Neural progenitor cell (in vitro differentiated cells): Measurements from ENCODE around the gene SRGAP2C. TPM values are rescaled to one million over a fixed set of nuclear protein-coding genes. Genes with fewer than 3 reads are reported as not detected.
"Not testable (repeated sequence)": the region's sequence is repeated elsewhere in the genome, so short reads cannot be mapped to it uniquely, and the experiment has no call there.

Experiments
- DNase-seq: peaks from one replicate; pipeline ENCODE4 v3.0.0-alpha.2; 2016; ENCODE audit warnings: low spot score
- H2AFZ ChIP-seq: fragments of 200-600 bp; sonication (generic); replicated peaks from 2 replicates; pipeline ENCODE4 v1.6.1; 2016; ENCODE audit warnings: antibody characterized with exemption
- H3F3A ChIP-seq: fragments of 200-600 bp; sonication (generic); 2 replicates; pipeline ENCODE4 v1.6.1; 2016; ENCODE audit warnings: antibody characterized with exemption, low read depth
- H3K27ac ChIP-seq: fragments of 200-600 bp; sonication (generic); 2 replicates; pipeline ENCODE4 v1.5.1; 2016; ENCODE audit warnings: mild to moderate bottlenecking
- H3K27me3 ChIP-seq: fragments of 200-600 bp; sonication (generic); 2 replicates; pipeline ENCODE4 v1.6.1; 2016; ENCODE audit warnings: mild to moderate bottlenecking, moderate library complexity
- H3K36me3 ChIP-seq: fragments of 200-600 bp; sonication (generic); 2 replicates; pipeline ENCODE4 v1.5.1; 2016
- H3K4me1 ChIP-seq: fragments of 200-600 bp; sonication (generic); 2 replicates; pipeline ENCODE4 v1.6.1; 2016; ENCODE audit warnings: mixed run types
- H3K4me2 ChIP-seq: fragments of 200-600 bp; sonication (generic); 2 replicates; pipeline ENCODE4 v1.6.1; 2016
- H3K4me3 ChIP-seq: fragments of 200-600 bp; sonication (generic); 2 replicates; pipeline ENCODE4 v1.5.1; 2016
- H3K79me2 ChIP-seq: fragments of 200-600 bp; sonication (generic); 2 replicates; pipeline ENCODE4 v1.6.1; 2016; ENCODE audit warnings: low read depth
- H3K9ac ChIP-seq: fragments of 200-600 bp; sonication (generic); 2 replicates; pipeline ENCODE4 v1.6.1; 2016
- H3K9me3 ChIP-seq: fragments of 200-600 bp; sonication (generic); 2 replicates; pipeline ENCODE4 v1.5.1; 2016; ENCODE audit warnings: low read depth
- H4K20me1 ChIP-seq: fragments of 200-600 bp; sonication (generic); 2 replicates; pipeline ENCODE4 v1.6.1; 2016; ENCODE audit warnings: low read depth
- H3K27ac Mint-ChIP-seq: 3 replicates; pipeline ENCODE4 v1.8.0; 2021; ENCODE audit warnings: mixed read lengths
- H3K27me3 Mint-ChIP-seq: 2 replicates; pipeline ENCODE4 v1.8.0; 2022; ENCODE audit warnings: low read depth, mild to moderate bottlenecking, inconsistent platforms, moderate library complexity, mixed read lengths; ENCODE audit not compliant: insufficient read depth
- H3K36me3 Mint-ChIP-seq: 3 replicates; pipeline ENCODE4 v1.8.0; 2021; ENCODE audit warnings: mixed read lengths
- H3K4me1 Mint-ChIP-seq: 3 replicates; pipeline ENCODE4 v1.8.0; 2021; ENCODE audit warnings: mixed read lengths
- H3K4me3 Mint-ChIP-seq: 3 replicates; pipeline ENCODE4 v1.8.0; 2021; ENCODE audit warnings: mild to moderate bottlenecking, moderate library complexity, mixed read lengths
- H3K9me3 Mint-ChIP-seq: 3 replicates; pipeline ENCODE4 v1.8.0; 2020; ENCODE audit warnings: mixed read lengths
- total RNA-seq: library from RNA; depleted of rRNA; stranded (reverse); fragments of >200 nt; gene quantifications from 2 replicates; pipeline ENCODE4 v1.2.3, GENCODE V29; 2015; ENCODE audit warnings: low replicate concordance

Gene SRGAP2C
- total RNA-seq, 1 donor from 2014 or later, result 26.8 TPM

DNA sequence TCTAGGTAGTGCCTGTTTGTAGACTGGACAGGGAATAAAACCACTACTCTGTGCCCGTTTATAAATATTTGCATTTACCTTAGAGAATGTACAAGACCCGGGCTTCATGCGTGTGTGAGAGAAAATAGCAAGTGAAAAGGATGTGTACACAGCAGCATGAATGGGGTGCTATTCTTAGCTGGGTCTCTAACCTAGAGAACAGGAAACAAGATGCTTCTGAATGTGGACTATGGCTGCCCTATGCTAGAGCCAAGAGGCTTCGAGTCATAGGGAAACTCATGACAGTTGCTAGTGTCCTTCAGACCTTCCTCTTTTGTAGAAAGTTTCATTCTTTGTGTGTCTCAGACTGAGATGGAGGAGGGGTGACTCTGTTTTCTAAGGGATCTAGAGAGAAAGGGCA lies 39.9 kb downstream of the SRGAP2C start:
- H3K4me1 ChIP-seq, H3K9ac ChIP-seq, H3K27me3 Mint-ChIP-seq, H3K9me3 Mint-ChIP-seq, H3K79me2 ChIP-seq, H4K20me1 ChIP-seq, H3K36me3 ChIP-seq, H3K27me3 ChIP-seq, H2AFZ ChIP-seq, H3K27ac Mint-ChIP-seq, H3K9me3 ChIP-seq, H3K4me1 Mint-ChIP-seq, H3K4me3 Mint-ChIP-seq, H3K4me3 ChIP-seq, H3K27ac ChIP-seq, H3F3A ChIP-seq, H3K36me3 Mint-ChIP-seq, H3K4me2 ChIP-seq, DNase-seq: not testable (repeated sequence)

DNA sequence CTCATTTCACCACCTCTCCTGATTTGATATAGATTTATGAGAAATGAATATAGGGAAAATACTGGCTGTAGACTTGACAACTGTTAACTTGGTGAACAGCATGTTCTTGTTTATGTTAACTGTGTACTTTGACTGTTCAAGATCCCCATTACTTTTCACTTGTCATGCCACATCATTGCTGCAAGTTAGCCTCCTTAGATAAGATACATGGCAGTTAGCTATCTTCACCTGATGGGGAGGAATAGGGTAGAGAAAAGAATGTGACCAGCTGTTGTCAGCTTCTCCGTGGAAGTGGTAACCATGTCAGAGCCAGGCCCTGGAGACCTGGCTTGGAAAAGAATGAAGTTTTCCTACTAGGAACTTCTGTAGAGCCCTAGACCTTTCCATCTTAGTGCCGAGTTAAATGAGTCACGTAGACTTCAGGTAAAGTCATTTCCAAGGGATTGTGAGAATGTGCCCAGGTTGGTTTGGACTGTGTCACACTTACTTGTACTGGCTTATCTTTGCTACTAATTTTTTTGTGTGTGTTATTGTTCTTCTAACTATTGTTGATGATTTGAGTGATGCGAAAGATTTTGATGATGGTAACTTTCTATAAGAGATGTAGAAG lies 41.6 kb downstream of the SRGAP2C start:
- H3K27ac Mint-ChIP-seq, H3K4me2 ChIP-seq, H3K36me3 ChIP-seq, H3K4me3 Mint-ChIP-seq, H4K20me1 ChIP-seq, H3K79me2 ChIP-seq, H3K9ac ChIP-seq, H3K27me3 Mint-ChIP-seq, H3K4me3 ChIP-seq, H2AFZ ChIP-seq, H3F3A ChIP-seq, DNase-seq, H3K27ac ChIP-seq, H3K9me3 Mint-ChIP-seq, H3K4me1 Mint-ChIP-seq, H3K36me3 Mint-ChIP-seq, H3K27me3 ChIP-seq, H3K9me3 ChIP-seq, H3K4me1 ChIP-seq: not testable (repeated sequence)

DNA sequence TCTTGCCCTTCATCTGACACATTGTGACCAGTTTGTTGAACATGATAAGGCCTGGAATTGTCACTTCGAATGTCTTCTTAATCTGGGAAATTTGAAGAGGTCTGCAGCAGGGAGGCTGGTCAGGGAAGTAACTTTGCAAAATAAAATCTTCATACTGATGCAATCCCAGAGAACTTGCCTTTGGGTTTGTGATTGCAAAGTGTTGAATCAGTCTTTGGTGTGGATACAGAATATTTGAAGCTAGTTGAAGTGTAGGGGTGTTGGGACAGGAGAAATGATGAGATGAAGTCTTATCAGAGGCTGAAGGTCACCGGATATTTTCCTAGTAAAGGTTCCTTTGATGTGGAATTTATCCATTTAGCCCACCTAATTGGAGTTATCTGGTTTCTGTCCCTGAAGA lies 42.1 kb downstream of the SRGAP2C start:
- H3K4me1 Mint-ChIP-seq, H3K36me3 Mint-ChIP-seq, H3K27me3 ChIP-seq: not testable (repeated sequence)

DNA sequence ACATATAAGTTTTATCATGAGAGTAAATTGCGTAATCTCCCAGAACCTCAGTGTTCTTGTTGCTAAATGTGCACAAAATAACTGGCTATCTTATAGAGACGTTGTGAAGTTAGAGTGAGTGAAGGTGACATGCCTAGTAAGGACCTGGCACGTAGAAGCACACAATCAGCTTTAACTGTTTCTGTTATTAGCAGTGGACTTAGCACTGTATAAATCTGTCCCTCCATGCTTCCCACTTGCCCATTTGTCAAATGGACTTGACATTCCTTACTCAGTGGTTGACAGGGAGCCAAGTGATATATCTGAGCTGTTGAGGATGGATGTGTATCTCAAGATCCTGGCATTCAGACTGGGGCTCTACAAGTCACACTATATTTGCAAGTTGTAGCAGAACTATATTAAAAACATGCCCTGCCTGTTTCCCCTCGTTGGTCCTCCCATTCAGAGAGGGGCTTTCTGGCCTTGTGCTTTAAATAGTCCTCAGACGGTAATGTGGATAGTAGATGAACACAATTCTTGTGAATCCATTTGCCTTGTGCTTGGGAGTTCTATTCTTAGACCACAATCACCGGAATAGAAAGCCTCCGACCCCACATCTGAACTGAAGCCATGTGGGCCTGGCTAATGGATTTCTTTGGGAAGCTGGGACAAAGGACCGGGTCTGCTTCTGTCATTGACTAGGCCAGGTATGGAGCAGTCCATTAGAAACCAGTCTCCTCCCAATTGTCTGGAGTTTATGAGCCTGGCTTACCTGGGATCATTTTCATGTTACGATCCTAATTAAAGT lies 43.0 kb downstream of the SRGAP2C start:
- not testable (repeated sequence) for H3K4me1 Mint-ChIP-seq, H3K4me1 ChIP-seq, H3F3A ChIP-seq, H4K20me1 ChIP-seq, H3K27me3 ChIP-seq, H3K4me3 ChIP-seq, H3K27me3 Mint-ChIP-seq, H3K27ac ChIP-seq, H3K27ac Mint-ChIP-seq, H3K36me3 Mint-ChIP-seq, DNase-seq, H3K36me3 ChIP-seq, H3K79me2 ChIP-seq, H3K9ac ChIP-seq, H3K4me3 Mint-ChIP-seq, H3K9me3 Mint-ChIP-seq, H2AFZ ChIP-seq, H3K9me3 ChIP-seq, H3K4me2 ChIP-seq

More for the DNA sequence above, 42.1 kb downstream of the SRGAP2C start:
- H3F3A ChIP-seq, H3K4me2 ChIP-seq, H3K79me2 ChIP-seq, H3K9me3 ChIP-seq, H3K27ac Mint-ChIP-seq, H3K27me3 Mint-ChIP-seq, H3K9me3 Mint-ChIP-seq, H3K27ac ChIP-seq, DNase-seq, H2AFZ ChIP-seq, H3K4me1 ChIP-seq, H3K9ac ChIP-seq, H3K4me3 ChIP-seq, H3K36me3 ChIP-seq, H4K20me1 ChIP-seq, H3K4me3 Mint-ChIP-seq: not testable (repeated sequence)

DNA sequence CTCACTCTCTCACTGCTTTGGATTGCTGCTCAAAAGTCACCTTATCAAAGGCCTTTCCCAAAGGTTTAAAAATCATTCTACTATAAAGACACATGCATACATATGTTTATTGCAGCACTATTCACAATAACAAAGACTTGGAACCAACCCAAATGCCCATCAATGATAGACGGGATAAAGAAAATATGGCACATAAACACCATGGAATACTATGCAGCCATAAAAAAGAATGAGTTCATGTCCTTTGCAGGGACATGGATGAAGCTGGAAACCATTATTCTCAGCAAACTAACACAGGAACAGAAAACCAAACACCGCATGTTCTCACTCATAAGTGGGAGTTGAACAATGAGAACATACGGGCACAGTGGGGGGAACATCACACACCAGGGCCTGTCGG lies 45.9 kb downstream of the SRGAP2C start:
- not testable (repeated sequence) for H3K4me3 Mint-ChIP-seq, H3K27ac Mint-ChIP-seq, H3K9ac ChIP-seq

DNA sequence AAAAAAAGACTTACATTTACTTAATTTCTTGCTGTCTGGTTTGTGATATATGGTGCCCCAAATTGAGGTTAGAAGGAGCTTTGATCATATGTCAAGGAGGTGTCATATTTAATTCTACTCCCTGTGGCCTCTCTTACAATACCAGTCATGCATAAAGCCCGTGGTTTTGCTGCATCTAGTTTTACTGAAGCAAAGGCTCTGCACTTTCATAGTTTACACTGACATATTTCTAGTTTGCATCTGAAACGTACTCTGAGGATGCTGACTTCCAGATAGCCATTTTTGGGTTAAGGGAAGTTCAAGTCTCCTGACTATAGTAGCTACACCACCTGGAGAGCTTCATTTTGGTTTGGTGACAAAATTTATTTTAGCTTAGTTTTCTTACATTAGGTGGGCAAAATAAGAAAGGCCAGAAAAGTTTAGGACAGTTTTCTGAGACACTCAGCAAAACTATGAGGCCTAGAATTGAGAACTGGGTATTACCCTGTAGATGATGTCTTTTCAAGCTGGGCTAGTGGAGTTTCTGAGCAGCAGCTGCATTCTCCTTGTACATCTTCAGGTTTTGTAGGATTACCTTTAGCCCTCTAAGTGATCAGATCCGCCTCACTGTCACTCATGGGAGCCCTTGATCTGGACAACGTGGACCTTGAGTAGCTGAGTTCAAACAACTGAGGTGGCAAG lies 47.8 kb downstream of the SRGAP2C start:
- not testable (repeated sequence) for H3K27ac Mint-ChIP-seq

More for the DNA sequence above, 45.9 kb downstream of the SRGAP2C start:
- not testable (repeated sequence) for DNase-seq, H2AFZ ChIP-seq, H3K36me3 ChIP-seq, H3F3A ChIP-seq, H3K4me1 ChIP-seq, H3K79me2 ChIP-seq, H3K4me3 ChIP-seq, H3K4me2 ChIP-seq, H3K27ac ChIP-seq, H3K9me3 ChIP-seq, H3K36me3 Mint-ChIP-seq, H3K27me3 ChIP-seq, H3K9me3 Mint-ChIP-seq, H4K20me1 ChIP-seq, H3K4me1 Mint-ChIP-seq, H3K27me3 Mint-ChIP-seq

DNA sequence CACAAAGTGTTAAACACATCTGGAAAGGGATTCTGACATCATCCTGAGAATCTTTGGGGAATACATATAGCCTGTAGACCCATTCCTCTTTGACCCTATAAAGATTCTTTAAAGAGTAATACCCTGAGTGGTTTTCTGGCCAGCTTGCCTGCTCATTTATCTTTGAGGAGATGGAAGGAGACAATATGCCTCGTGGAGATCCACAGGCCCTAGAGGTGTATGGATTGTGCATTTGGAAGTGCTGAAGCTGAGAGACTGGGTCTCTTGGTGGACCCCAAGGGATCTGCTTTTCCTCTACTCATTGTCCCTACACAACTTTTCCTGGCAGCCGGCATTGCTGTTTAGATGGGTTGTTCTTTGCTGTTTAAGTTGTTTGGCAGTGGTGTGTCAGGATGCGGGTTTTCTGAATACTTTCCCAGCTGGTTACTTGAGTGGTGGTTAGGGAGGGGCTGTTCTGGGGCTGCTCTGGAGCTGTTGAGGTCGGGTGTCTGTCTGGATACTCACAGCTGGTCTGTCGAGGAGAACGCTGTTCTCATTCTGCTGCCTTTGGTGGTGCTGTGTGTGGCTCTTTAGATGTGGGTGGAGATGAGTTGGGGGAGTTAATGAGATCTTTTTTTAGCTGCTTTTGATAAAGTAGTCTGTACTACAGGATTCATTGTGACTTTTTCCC lies 49.5 kb downstream of the SRGAP2C start:
- H3K4me2 ChIP-seq, H3K9ac ChIP-seq, H3K79me2 ChIP-seq, H3K36me3 ChIP-seq, H3K9me3 Mint-ChIP-seq, H3K9me3 ChIP-seq, H3K27ac Mint-ChIP-seq, H3K4me3 ChIP-seq, H3K36me3 Mint-ChIP-seq, H3K27me3 Mint-ChIP-seq, H3F3A ChIP-seq, H4K20me1 ChIP-seq, H3K27ac ChIP-seq, H3K27me3 ChIP-seq, H2AFZ ChIP-seq, DNase-seq, H3K4me1 Mint-ChIP-seq, H3K4me3 Mint-ChIP-seq, H3K4me1 ChIP-seq: not testable (repeated sequence)

More for the DNA sequence above, 47.8 kb downstream of the SRGAP2C start:
- not testable (repeated sequence) for H4K20me1 ChIP-seq, H3K4me1 ChIP-seq, H3K4me3 Mint-ChIP-seq, H3K27ac ChIP-seq, H3K27me3 ChIP-seq, H3K9me3 Mint-ChIP-seq, H3K9ac ChIP-seq, H3K36me3 ChIP-seq, DNase-seq, H2AFZ ChIP-seq, H3K27me3 Mint-ChIP-seq, H3F3A ChIP-seq, H3K36me3 Mint-ChIP-seq, H3K79me2 ChIP-seq, H3K9me3 ChIP-seq, H3K4me3 ChIP-seq, H3K4me1 Mint-ChIP-seq, H3K4me2 ChIP-seq

DNA sequence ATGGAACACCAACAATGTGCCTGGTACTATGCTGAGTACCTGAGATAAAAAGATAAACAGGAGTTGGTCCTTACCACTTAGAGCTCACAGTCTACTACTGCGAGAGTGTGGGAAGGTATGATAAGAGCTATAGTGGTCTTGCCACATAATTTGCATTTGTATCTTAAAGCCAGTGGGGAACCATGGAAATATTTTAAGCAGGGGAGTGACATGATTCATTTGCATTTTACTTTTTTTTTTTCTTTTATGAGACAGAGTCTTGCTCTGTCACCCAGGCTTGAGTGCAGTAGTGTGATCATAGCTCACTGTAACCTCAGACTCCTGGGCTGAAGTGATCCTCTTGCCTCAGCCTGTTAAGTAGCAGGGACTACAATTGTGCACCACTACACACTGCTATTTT lies 53.6 kb downstream of the SRGAP2C start:
- H2AFZ ChIP-seq, H3K27ac Mint-ChIP-seq, H3K27me3 Mint-ChIP-seq, H3K79me2 ChIP-seq, H3K9ac ChIP-seq, H3K36me3 ChIP-seq, H3K9me3 Mint-ChIP-seq, H3K4me3 ChIP-seq, H3K27me3 ChIP-seq, H3K4me1 ChIP-seq, H3K4me3 Mint-ChIP-seq, H3K4me1 Mint-ChIP-seq, H3K27ac ChIP-seq, H3F3A ChIP-seq, H4K20me1 ChIP-seq, H3K36me3 Mint-ChIP-seq, DNase-seq, H3K9me3 ChIP-seq, H3K4me2 ChIP-seq: not testable (repeated sequence)
